NCI-H345 treated with DMSO at 0.1 percent for 48 hours (cell line): ENCODE data around the gene AIF1L.
A peak's percentile ranks its signal among the peaks of the same experiment; 100 is the strongest.
"Not testable (repeated sequence)": the region's sequence is repeated elsewhere in the genome, so short reads cannot be mapped to it uniquely, and the experiment has no call there.

Experiments used
- DNase-seq: peaks from one replicate; lab custom pipeline; 2025; ENCODE audit not compliant: unreplicated experiment; lab: John Stamatoyannopoulos, UW

Gene AIF1L

GRCh38 chr9:131117762-131118145 lies 21.4 kb downstream of the AIF1L start:
- no peak for DNase-seq

DNA sequence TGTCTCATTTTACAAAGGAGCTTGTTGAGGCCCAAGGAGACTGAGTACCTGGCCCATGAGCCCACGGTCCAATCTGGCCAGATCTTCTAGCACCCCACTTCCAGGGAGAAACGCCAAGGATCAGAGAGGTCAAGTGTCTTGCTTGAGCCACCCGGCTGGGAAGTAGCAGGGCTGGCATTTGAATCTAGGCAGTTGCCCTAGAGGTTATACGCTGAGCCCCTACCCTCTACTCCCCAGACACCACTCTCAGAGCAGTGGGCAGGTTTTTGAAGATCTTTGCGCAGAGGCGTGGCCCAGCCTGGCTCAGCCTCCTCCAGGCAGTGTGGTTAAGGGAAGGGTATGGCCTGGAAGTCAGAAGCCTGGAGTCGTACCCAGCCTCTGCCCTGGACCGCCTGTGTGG lies 23.3 kb downstream of the AIF1L start:
- DNase-seq = no peak

DNA sequence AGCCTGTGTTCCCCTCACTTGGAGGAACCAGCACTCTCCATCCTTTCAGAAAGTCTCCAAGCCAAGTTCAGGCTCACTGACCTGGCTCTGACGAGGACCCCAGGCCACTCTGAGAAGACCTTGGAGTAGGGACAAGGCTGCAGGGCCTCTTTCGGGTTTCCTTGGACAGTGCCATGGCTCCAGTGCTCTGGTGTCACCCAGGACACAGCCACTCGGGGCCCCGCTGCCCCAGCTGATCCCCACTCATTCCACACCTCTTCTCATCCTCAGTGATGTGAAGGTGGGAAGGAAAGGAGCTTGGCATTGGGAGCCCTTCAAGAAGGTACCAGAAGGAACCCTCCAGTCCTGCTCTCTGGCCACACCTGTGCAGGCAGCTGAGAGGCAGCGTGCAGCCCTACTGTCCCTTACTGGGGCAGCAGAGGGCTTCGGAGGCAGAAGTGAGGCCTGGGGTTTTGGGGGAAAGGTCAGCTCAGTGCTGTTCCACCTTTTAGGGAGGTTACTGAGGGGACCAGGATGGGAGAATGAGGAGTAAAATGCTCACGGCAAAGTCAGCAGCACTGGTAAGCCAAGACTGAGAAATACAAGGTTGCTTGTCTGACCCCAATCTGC lies 24.4 kb downstream of the AIF1L start:
- DNase-seq = no peak

GRCh38 chr9:131121346-131121745 lies 25.0 kb downstream of the AIF1L start:
- no peak for DNase-seq

- no peak for DNase-seq
Measured at GRCh38 chr9:131122158-131122557, 25.8 kb downstream of the AIF1L start.

- DNase-seq = no peak
Measured at GRCh38 chr9:131125038-131125287, 28.6 kb downstream of the AIF1L start.

DNA sequence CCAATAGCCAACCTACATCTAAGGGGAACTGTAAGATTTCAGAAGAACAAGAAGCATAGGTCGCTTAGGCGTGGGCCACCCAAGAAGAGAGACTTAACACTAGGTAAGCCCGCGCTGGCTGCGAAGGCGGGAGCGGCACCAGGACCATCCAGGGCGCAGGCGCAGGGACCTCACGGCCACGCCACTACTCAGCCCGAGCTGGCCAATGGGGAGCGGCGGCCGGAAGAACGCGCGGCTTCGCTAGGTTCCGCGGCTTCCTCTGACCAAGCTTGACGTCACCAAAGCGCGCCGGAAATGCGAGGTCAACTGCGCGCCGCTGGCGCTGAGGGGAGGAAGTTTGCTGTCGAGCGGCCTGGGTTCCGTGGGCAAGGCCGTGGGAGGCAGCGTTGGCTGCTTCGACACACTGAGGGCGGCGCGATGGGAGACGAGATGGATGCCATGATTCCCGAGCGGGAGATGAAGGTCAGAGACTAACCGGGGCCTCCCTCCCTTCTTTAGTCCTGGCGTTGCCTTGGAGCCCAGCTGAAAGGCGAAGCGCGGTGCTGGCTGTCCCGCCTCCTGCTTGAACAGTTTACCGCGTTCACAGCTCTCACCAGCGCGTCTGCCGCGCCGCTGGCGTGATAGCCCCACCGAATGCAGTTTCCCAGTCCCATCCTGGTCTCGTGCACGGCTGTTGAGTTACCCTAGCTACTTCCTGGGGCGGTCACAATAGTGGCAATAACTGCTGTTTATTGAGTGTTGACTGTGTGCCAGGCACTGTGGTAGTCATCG lies 29.1 kb downstream of the AIF1L start, which contains the start of gene NUP214:
Gene NUP214 (plus strand): TSS at position 299 of the 771 bp plus-strand sequence. CDS start 119 bp downstream, at position 418.
- peak; percentile 97 for DNase-seq

DNA sequence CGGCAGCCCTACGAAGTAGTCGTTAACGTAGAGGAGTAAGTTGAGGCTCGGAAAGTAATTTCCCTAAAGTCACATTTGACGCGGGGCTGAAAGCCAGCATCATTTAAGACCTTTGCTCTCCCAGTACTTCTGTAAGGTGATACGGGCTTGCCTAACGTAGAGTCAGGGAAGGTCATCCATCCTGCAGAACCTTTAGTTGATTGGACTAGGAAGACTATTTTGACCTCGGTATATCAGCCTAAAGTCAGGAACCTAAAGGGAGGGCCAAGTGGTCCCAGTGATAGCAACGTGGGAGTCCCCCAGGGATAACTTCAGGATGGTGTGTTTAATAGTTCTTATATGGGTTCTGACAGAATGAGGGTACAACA lies 29.7 kb downstream of the AIF1L start:
- no peak for DNase-seq

GRCh38 chr9:131129183-131129582 lies 32.9 kb downstream of the AIF1L start:
- no peak for DNase-seq

DNA sequence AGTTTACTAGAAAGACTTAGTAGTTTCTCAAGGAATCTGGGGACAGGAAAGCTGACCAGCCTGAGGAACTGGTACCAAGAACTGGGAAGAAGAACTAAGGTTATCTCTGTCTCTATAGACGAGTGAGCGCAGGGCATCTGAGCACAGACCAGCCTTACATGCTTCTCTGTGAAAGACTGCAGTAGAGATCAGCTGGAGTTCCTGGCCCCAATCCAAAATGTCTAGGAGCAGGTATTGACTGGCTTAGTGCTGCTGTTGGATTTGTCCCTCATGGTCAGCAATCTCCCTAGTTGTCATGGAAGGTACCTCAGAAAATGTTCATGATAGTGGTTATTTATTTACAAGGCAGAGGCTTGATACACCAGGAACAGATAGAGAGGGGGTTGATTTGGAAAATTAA lies 42.3 kb downstream of the AIF1L start:
- no peak for DNase-seq

DNA sequence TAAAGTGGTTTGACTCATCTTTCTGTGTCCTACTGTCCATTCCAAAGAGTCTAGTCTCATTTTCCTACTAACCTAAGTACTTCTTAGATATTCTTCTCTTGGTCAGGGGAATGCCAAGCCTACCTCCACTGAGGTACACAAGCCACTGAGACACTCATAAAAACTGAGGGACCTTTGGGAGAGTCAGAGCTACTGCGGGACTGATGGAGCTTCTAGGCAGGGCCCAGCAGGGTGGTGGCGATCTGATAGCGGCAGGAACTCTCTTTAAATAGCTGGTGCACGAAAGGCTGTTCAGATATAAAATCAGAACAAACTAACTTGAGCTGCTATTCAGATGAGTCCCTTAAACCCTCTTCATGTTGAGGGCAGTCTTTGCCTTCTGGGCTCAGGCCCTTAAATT lies 43.8 kb downstream of the AIF1L start:
- no peak for DNase-seq

DNA sequence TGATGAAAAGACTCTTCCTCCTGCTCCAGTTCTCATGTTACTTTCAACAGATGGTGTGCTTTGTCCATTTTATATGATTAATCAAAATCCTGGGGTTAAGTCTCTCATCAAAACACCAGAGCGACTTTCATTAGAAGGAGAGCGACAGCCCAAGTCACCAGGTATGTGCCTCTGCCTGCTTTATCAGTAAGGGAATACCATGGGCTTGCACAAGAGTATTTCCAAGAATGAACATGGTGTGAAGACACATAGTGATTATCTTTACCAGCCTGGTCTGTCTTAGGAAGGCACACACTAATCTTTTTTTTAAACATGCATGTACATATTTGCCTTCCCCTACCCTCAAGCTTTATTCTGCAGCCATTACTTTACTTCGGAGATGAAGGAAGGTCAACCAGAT lies 44.2 kb downstream of the AIF1L start:
- no peak for DNase-seq

GRCh38 chr9:131142160-131142559 lies 45.8 kb downstream of the AIF1L start:
- no peak for DNase-seq

DNA sequence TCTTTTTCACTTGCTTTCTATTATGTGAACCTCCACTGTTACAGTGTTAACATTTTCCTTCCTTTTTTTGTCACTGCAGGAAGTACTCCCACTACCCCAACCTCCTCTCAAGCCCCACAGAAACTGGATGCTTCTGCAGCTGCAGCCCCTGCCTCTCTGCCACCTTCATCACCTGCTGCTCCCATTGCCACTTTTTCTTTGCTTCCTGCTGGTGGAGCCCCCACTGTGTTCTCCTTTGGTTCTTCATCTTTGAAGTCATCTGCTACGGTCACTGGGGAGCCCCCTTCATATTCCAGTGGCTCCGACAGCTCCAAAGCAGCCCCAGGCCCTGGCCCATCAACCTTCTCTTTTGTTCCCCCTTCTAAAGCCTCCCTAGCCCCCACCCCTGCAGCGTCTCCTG lies 47.9 kb downstream of the AIF1L start:
- no peak for DNase-seq

GRCh38 chr9:131145245-131145644 lies 48.9 kb downstream of the AIF1L start:
- no peak for DNase-seq

GRCh38 chr9:131146186-131146585 lies 49.9 kb downstream of the AIF1L start:
- DNase-seq = no peak

GRCh38 chr9:131148276-131148675 lies 51.9 kb downstream of the AIF1L start:
- no peak for DNase-seq

DNA sequence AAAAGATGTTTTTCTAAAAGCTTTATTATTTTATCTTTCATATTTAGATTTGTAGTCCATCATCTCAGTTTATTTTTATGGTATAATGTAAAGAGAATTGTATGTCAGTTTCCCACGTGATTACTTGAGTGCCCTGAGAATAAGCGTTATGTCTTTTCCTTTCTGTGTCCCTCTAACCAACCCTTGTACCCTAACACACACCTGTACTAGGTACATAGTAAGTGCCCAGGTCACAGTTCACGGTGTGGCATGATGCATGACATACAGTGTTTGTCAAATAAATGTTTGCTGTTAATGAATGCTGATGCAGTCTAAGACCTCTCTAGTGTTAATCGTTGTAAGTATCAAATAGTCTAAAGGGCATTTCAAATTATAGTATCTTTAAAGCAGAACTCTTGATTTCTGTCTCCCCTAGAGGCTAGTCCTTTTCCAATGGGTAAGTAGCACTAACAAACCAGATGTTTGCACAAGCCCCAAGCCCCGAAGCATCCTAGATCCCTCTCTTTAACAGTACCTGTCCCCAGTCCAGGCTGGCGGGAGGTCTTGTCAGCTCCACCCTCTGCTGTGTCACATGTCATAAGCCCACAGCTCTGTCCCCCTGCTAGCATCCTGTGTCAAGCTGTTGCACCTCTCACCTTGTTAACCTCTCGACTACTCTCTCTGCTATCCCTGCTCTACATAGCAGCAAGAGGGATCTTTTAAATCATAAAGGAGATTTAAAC lies 52.8 kb downstream of the AIF1L start:
- DNase-seq = no peak

DNA sequence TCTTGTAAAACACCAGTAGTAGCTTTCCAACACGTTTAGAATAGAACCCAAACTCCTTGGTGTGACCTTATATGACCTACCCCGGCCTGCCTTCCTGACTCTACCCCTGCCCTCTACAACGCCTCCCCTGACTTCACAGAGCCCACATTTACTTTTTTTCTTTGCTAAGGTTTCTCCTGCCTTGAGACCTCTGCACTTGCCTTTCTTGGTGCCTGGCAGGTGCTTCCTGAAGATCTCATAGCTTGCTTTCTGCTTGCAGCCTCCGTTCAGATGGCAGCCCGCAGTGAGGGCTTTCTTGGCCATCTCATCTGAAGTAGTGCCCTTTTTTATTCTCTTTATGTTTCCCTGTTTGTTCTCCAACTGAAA lies 53.3 kb downstream of the AIF1L start:
- no peak for DNase-seq

GRCh38 chr9:131153595-131153994 lies 57.3 kb downstream of the AIF1L start:
- no peak for DNase-seq

DNA sequence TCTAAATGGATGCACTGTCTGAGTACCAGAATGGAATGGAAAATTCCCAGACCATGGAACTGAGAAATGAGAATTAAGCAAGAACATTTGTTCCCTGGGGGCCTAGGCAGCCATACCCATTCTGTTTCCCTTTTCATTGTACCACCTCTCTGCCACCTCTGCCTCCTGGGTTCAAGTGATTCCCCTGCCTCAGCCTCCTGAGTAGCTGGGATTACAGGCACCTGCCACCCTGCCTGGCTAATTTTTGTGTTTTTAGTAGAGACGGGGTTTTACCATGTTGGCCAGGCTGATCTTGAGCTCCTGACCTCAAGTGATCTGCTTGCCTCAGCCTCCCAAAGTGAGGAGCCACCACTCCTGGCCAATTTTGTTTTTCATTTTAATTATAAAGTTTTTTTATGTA lies 62.3 kb downstream of the AIF1L start:
- not testable (repeated sequence) for DNase-seq

DNA sequence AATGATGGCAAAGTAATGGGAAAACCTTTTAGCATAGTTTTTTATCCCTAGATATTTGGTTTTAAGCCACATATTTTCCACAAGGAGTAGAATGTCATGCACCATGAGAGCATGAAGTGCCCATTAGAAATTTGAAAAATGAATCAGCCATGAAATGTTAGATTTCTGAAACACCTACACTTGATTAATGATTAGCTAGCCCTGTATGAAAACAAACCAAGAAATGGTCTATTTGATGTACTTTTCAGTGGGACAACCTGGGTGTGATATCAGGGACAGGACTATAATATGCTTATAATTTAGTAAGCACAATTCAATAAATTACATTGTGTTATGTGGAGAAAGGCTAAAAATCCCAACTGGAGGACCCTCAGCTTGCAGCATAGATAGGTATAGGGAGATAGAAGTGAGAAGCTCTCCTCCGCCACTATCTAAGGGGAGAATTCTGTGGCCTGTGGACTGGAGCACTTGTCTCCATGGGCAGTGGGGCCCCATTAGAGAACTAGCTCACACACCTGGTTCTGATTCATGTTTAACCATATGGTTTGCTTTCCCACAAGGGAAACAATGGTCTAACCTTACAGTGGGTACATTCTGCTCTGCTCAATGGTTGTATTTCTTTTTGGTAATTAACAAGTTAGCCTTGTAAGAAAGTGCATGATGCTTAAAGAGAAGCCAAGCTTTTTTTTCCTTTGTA lies 64.2 kb downstream of the AIF1L start:
- DNase-seq = no peak
